Hippocampal formation (tissue), 2 donors: ENCODE data around the gene UGT2A1.
"Not testable (repeated sequence)": the region's sequence is repeated elsewhere in the genome, so short reads cannot be mapped to it uniquely, and the experiment has no call there.

Experiments used
- DNase-seq, 2 donors: peaks; one replicate each; lab custom pipeline; 2025; lab: John Stamatoyannopoulos, UW

UGT2A1 gene

DNA sequence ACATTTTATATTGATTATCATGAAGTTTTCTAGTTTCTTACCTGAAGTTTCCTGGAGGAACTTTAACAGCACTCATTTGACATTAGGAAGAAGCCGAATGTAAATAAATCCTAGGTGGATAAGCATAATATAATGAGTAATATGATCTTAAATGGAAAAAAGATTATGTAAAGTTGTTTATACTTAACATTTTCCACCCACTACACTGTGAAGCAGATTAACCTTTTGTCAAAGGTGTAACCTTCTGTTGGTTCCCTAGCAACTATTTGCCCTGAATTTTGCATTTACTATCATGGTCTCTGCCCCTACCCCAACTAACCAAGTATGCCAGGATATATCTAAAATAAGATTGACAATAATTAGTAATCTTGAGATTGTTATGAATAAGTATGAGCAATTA, at the start of gene UGT2A1:
Gene UGT2A1 (minus strand): TSS at position 101 of the 400 bp plus-strand sequence. CDS start 5,603 bp downstream, outside the sequence.
- no peak for DNase-seq

DNA sequence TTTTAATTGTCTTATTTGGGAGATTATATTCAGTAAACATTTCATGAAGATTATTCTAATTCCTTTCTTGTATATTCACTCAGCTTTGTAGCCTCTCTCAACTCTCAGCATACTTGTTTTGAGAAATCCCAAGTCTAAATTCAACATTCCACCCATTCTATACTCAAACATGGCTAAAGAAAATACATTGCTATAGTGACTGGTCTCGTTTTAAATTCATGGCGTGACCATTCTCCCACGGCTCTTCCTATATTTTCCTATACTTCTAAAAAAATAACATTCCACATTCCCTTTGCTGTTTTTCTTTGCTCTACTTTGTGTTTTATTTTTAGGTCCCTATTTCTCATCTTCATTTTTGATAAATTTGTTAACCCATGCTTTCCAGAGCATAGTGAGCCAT, 49.2 kb upstream of the UGT2A1 start:
- DNase-seq: no peak

DNA sequence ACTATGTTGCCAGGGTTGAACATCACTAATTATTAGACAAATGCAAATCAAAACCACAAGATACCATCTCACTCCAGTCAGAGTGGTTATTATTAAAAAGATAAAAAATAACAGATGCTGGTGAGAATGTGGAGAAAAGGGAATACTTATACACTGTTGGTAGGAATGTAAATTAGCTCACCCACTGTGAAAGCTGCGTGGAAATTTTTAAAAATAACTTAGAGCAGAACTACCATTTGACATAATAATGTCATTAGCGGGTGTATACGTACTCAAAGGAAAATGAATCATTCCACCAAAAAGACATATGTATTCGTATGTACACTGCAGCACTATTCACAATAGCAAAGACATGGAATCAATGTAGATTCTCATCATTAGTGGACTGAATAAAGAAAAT, 48.6 kb upstream of the UGT2A1 start:
- no peak for DNase-seq

DNA sequence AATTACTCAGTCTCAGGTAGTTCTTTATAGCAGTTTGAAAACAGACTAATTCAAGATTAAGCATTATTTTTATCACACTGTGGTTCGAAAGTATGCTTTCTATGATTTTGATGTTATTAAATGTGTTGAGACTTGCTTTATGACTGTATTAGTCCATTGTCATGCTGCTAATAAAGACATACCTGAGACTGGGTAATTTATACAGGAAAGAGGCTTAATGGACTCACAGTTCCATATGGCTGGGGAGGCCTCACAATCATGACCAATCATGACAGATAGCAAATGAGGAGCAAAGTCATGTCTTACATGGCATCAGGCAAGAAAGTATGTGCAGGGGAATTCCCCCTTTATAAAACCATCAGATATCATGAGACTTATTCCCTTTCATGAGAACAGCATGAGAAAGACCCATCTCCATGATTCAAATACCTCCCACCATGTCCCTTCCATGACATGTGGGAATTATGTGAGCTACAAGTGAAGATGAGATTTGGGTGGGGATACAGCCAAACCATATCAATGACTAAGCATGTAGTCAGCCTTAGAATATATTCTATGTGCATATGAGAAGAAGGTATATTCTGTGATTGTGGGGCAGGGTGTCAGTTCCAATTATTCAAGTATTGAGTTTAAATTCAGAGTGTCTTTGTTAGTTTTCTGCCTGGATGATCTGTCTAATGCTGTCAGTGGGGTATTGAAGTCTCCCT, 44.6 kb upstream of the UGT2A1 start:
- DNase-seq: no peak

DNA sequence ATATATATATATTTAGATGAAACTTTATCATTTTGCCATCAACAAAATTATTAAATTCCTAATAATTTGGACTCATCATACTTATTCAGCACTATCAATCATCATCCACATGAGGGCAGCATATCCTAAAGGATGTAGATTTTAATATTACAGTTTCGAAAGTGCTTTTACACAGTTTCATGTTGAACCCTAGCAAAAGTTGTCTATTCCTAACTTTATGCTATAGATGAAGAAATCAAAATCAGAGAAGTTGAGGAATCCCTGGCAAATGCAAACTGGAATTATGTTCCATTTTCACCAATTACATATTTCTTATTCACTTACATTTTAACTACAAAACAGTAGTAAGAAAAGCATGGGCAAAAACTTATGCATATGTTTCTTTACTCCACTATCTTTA, 36.6 kb upstream of the UGT2A1 start:
- DNase-seq: peak in 1 of 2 donors; percentile 50

DNA sequence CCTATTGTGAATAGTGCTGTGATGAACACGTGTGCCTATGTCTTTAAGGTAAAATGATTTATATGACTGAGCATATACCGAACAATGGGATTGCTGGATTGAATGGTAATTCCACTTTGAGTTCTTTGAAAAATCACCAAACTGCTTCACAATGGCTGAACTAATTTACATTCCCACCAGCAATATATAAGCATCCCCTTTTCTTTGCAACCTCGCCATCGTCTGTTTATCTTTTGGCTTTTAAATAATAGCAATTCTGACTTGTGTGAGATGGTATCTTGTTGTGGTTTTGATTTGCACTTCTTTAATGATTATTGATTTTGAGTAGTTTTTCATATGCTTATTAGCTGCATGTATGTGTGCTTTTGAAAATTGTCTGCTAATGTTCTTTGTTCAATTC, 31.8 kb upstream of the UGT2A1 start:
- no peak for DNase-seq

DNA sequence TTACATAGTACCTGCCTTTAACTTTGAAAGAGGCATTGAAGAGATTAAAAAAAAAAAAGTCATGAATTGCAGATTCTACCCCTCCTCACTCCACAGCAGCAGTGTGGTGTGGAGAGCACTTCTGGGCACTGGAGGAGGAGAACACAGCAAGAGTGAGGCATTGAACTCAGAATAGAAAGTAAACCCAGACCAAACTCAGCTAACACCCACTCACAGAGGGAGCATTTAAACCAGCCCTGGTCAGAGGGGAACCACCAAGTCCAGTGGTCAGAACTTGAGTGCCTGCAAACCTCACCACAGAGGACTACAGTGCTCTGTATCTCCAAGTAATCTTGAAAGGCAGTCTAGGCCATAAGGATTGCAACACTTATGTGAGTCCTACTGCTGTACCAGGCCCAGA, 15.6 kb upstream of the UGT2A1 start:
- DNase-seq: no peak

DNA sequence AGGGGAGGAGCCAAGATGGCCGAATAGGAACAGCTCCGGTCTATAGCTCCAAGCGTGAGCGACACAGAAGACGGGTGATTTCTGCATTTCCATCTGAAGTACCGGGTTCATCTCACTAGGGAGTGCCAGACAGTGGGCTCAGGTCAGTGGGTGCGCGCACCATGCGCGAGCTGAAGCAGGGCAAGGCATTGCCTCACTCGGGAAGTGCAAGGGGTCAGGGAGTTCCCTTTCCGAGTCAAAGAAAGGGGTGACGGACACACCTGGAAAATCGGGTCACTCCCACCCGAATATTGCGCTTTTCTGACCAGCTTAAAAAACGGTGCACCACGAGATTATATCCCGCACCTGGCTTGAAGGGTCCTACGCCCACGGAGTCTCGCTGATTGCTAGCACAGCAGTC, 11.0 kb upstream of the UGT2A1 start:
- not testable (repeated sequence) for DNase-seq

DNA sequence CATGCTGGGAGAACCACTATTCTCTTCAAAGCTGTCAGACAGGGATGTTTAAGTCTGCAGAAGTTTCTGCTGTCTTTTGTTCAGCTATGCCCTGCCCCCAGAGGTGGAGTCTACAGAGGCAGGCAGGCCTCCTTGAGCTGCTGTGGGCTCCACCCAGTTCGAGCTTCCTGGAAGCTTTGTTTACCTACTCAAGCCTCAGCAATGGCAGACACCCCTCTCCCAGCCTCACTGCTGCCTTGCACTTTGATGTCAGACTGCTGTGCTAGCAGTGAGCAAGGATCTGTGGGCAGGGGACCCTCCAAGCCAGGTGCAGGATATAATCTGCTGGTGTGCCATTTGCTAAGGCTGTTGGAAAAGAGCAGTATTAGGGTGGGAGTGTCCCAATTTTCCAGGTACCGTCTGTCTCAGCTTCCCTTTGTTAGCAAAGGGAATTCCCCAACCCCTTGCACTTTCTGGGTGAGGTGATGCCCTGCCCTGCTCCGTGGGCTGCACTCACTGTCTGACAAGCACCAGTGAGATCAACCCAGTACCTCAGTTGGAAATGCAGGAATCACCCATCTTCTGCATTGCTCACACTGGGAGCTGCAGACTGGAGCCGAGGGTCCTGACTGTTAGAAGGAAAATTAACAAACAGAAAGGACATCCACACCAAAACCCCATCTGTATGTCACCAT, 8.2 kb upstream of the UGT2A1 start:
- not testable (repeated sequence) for DNase-seq

DNA sequence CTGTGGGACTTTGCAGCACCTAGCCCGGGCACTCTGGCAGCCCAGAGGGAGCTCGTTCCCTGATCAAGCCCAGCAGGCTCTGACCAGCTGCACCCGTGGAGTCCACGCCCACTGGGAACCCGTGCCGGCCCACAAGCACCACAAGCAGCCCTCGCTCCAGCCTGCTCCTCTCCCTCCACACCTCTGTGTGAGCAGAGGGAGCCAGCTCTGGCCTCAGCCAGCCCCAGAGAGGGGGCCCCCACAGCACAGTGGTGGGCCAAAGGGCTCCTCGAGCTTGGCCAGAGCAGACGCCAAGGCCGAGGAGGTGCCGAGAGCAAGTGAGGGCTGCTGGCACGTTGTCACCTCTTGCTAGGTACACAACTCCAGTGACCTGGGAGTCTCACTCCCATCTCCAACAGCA, 5.1 kb upstream of the UGT2A1 start:
- DNase-seq: no peak

DNA sequence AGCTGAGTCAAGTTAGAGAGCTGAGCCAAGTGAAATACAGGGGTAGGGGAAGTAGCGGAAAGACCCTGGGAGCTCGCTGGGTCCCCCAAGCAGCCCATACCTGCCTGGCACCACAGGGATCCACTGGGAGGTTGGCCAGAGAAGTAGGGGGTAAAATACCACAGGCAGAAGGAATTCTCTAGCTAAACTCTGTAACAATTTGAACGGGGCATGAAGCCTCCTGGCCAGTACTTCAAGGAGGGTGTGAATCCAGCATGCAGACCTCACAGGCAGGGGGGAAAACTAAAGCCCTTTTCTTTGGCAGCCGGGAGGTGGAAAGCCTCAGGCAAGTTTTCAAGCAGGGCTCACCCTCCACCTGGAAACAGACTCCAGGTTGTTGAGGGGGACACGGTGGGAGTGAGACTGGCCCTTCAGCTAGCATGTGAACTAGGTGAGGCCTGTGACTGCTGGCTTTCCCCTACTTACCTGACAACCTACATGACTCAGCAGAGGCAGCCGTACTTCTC, 3.7 kb upstream of the UGT2A1 start:
- no peak for DNase-seq

DNA sequence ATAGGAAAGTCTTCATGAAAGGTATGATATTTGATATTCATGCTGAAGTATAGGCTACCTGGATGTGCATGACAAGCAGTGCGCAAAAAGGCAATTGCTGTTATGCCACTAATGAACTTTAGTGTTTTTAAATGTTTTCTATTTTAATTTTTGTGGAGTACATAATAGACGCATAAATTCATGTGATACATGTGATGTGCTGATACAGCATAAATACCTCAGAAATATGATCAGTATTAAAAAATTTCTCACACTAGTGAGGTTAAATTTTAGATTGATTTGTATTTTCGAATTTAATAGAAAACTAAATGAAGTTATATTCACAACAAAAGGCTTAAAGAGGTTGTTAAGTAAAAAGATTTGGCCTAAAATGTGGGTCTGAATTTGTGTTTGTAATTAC, 2.2 kb downstream of the UGT2A1 start:
- no peak for DNase-seq

DNA sequence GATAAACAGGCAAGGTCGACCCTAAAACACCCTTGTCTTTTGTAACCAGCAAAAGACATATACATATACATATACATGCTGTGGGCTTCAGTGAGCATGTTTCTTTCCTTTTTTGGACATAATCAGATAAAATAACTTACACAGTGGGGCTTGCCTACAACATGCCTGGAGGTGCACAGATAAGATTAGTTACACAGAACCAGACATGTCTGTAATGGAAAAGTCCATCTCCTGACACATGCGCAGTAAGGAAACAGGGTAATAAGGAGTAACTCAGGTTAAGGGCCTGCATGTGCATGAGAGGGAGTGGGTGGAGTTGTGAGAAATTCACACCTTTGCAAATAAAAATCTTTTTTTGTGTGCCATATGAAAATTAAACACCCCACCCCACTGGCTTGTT, 3.4 kb downstream of the UGT2A1 start:
- DNase-seq: no peak

DNA sequence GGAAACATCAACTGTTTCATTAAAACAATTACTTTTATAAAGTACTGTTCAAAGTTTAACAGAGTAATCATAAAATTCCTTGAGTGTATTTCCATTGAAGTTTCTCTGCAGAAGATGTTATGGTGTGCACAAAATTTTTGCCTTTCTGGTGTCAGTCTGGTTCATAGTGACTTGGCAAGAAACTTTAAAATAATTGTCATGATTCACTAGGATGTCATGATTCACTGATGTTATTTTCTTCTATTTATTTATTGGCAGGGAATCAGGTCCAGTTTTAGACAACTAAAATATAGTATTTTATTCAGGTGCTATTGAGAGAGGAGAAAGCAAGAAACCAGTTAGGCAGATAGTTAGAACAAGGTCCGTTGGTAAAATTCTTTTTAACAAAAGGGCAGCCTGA, 3.8 kb downstream of the UGT2A1 start:
- no peak for DNase-seq

DNA sequence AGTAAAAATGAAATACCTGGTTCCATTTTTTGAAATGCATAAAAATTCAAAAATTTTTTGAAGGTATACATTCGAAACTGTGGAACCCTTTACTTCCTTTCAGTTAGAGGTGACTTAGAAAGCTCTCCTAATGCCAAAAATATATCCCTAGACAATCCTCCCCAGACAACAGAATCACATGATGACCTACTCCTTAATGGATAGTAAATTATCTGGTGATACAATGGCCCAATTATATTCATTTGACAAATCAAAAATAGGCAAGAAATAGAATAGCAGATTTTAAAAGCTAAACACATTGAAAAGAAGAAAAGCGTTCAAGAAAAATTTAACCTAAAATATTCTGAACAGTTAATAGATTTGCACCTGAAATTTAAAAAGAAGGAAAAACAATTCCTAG, 10.1 kb downstream of the UGT2A1 start:
- DNase-seq: peak in 1 of 2 donors; percentile 8

DNA sequence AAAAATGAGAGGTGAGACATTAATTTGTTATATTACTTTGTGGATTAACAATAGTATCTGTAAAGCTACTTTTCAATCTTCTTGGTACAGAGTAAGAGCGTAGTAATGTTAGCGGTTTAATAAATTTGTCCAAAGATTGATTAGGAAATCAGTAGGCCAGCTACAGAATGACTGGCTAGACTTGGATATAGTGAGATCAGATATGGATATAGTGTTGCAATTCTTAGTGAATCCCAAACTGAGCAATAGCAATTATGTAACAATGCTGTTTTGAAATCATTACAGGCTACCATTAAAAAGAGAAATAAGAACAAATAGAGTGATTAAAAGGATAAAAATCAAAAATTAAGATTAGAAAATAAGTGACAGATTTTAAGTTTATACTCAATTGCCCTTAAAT, 12.8 kb downstream of the UGT2A1 start:
- DNase-seq: no peak

DNA sequence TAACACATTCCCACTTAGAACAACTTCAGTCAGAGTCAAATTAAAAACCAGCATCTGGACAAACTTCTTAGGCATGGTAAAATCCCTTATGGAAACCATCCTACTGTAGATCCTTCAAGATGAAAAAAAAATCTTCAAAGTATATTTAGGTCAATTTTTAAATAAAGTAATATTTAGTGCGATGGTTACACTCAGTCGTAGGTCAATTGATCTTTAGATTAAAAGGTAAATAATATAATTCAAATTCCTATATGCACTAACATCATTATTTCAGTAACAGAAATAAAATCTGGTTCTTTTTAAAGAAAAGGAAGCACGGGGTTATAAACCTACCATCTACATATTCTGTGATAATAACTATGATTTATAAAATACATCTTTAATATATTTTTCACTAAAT, 13.5 kb downstream of the UGT2A1 start, which contains the start of gene UGT2A2:
Gene UGT2A2 (minus strand): TSS at position 101 of the 400 bp plus-strand sequence. CDS start 2 bp downstream, at position 99.
- no peak for DNase-seq

DNA sequence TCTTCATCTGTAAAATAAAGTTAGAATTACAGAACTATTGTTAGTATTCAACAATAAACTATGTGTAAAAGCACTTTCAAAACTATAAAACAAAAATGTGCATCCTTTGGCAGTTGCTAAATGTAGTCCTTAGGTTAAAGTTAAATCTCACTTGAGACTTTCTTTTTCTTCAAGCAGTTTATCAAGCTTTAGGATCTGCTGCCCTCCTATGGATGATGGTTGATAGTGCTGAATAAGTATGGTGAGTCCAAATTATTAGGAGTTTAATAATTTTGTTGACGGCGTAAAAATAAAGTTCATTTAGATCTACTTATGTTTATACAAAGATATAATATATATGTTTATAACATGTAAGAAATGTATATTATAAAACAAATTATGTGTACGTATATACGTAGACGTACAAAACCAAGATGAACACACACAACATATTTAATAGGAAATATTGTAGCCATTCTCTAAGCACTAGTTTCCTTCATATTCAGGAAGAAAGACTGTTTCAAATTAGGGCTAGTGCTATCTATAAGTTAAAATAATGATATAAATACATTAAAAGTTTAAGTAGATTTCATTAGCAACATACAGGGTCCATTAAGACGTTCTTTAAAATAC, 35.9 kb downstream of the UGT2A1 start:
- no peak for DNase-seq

DNA sequence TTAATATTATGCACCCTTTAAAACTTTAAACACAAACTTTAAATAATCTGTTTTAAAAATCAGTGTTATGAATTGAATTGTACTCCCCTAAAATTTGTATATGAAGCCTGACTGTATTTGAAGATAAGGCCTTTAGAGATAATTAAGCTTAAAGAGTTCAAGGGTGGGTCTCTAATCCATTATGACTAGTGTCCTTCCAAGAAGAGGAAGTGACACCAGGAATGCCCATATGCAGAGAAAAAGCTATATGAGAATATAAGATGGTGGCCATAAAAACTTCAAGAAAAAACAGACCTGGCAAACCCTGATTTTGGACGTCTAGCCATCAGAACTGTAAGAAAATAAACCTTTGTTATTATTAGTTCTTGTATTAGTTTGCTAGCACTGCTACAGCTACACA, 42.6 kb downstream of the UGT2A1 start:
- no peak for DNase-seq

DNA sequence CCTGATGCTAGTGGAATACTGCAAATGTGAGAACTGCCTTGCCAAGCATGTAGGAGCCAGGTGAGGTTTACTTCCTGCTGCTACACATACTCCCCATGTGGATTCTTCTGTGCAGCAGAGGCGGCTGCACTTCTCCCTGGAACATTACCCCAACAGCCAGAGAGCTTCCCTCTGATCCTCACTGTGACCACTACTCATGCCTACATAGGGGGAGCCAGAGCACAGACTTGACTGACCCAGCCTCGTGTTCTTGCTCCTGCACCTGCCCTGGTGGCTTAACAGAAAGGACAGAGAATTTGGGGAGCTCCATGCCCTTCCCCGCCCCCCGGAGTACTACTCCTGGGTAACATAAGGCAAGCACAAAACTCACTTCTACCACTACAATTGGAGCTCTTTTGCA, 52.0 kb downstream of the UGT2A1 start:
- no peak for DNase-seq

DNA sequence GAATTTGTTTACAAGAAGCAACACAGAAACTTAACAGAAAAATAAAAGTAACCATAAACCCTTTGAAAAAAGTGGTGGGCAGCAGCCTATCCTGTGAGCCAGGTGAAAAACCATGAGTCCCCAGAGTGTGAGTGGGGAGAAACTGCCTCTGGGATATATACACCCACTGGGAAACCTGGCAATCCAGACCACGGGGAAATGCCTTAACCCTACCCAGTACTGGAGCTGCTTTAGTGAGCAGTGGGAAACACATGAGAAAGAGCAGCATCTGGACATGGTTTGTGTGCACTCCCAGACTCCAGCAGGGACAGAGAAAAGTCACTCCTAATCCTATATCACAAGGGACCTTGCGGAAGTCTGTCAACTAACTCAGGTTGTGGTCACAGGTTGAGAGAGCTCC, 53.0 kb downstream of the UGT2A1 start:
- DNase-seq: no peak

DNA sequence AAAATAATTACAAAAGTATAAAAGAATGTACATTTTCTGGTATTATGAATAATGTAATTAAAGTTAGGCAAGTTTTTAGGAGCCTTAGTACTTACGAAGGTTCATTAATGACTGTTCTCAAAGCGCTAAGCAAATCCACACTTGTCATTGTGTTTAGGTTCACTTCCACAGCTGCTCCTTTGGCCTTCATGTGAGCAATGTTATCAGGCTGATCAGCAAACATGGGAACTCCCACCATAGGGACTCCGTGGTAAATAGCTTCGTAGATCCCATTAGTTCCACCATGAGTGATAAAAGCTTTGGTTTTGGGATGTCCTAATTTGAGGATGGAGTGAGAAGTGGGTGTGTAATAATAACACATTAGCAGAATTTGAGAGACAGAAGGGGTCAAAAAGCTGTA, 58.7 kb downstream of the UGT2A1 start:
- DNase-seq: no peak

DNA sequence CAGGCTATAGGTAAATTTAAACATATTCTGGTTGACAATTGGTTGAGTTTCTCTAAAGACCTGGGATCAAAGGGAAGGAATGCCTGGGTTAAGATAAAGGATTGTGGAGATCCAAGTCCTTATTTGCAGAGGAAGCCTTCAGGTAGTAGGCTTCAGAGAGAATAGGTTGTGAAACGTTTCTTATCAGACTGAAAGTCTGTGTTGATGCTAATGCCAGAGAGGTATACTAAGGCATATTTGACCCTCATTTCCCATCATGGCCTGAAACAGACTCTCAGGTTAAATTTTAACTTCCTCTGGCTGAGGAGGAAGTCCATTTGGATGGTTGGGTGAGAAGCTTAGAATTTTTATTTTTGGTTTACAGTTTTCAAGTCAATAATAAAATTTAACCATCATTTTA, 61.7 kb downstream of the UGT2A1 start:
- DNase-seq: no peak
